Gastrocnemius medialis (tissue), 4 donors: ENCODE measurements around the gene RAD51B.

Experiments used
- CTCF ChIP-seq, 5 experiments: fragments of 450-650 bp in 3 of 5; fragments of 200-600 bp in 2 of 5; sonication (generic) in 2 of 5; IDR thresholded peaks in 4 of 5; conservative IDR thresholded peaks in 1 of 5; 1 replicate in 4 of 5; 2 replicates in 1 of 5; pipeline ENCODE4 v1.5.1; 2016 to 2019; ENCODE audit warnings: antibody characterized with exemption in 5 of 5, mild to moderate bottlenecking in 3 of 5, moderate library complexity in 3 of 5
- POLR2A ChIP-seq, 2 donors: fragments of 450-650 bp; IDR thresholded peaks; one replicate each; pipeline ENCODE4 v1.6.1; 2017; ENCODE audit warnings: antibody characterized with exemption in 2 of 2, mild to moderate bottlenecking in 2 of 2, moderate library complexity in 2 of 2

GRCh38 chr14:68164711-68165113 is 345.1 kb downstream of the RAD51B start:
- TF ChIP-seq CTCF (IDR thresholded peaks at IDR 0.05 in 4 of 5, conservative IDR thresholded peaks at IDR 0.05 in 1 of 5) (no peak), POLR2A (IDR thresholded peaks at IDR 0.05) (no peak)
